ENCODE results near the gene MRPL34.

DNA sequence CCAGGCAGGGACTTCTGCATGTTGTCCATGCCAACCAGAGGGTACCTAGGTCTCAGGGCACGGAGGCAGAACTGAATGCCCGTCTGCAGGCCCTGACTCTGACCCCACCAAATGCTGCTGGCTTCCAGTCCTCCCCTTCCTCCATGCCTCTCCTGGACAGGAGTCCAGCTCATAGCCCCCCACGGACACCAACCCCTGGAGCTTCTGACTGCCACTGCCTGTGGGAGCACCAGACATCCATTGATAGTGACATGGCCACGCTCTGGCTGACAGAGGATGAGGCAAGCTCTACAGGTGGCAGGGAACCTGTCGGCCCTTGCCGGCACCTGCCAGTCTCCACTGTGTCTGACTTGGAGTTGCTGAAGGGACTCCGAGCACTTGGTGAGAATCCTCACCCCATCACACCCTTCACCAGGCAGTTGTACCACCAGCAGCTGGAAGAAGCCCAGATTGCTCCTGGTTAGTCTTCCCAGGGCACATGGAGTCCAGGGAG, 22.1 kb upstream of the MRPL34 start:
- TF ChIP-seq, protein P1, sequence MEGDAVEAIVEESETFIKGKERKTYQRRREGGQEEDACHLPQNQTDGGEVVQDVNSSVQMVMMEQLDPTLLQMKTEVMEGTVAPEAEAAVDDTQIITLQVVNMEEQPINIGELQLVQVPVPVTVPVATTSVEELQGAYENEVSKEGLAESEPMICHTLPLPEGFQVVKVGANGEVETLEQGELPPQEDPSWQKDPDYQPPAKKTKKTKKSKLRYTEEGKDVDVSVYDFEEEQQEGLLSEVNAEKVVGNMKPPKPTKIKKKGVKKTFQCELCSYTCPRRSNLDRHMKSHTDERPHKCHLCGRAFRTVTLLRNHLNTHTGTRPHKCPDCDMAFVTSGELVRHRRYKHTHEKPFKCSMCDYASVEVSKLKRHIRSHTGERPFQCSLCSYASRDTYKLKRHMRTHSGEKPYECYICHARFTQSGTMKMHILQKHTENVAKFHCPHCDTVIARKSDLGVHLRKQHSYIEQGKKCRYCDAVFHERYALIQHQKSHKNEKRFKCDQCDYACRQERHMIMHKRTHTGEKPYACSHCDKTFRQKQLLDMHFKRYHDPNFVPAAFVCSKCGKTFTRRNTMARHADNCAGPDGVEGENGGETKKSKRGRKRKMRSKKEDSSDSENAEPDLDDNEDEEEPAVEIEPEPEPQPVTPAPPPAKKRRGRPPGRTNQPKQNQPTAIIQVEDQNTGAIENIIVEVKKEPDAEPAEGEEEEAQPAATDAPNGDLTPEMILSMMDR (IDR thresholded peaks at IDR 0.05; ENCODE audit: low read depth, low read length): no peak
- no peak for TF ChIP-seq EZH2phosphoT487 (IDR thresholded peaks at IDR 0.05; ENCODE audit: low read depth)
